GM18507 (cell line): ENCODE data around the gene USH1C.

Source experiments
- DNase-seq: peaks from one replicate; pipeline ENCODE4 v3.0.0; 2011; ENCODE audit warnings: low read depth; ENCODE audit not compliant: insufficient read length; ENCODE audit errors: extremely low spot score
- FAIRE-seq: peaks from 2 replicates; lab custom pipeline; 2011; peaks lifted over from hg19 to GRCh38; lab: Jason Lieb, UNC

Gene USH1C

GRCh38 chr11:17452668-17453067 is 91.5 kb downstream of the USH1C start:
- no peak for DNase-seq

GRCh38 chr11:17449158-17449557 is 95.1 kb downstream of the USH1C start:
- FAIRE-seq (no peak), DNase-seq (no peak)

More at GRCh38 chr11:17452668-17453067, 91.5 kb downstream of the USH1C start:
- no peak for FAIRE-seq

DNA sequence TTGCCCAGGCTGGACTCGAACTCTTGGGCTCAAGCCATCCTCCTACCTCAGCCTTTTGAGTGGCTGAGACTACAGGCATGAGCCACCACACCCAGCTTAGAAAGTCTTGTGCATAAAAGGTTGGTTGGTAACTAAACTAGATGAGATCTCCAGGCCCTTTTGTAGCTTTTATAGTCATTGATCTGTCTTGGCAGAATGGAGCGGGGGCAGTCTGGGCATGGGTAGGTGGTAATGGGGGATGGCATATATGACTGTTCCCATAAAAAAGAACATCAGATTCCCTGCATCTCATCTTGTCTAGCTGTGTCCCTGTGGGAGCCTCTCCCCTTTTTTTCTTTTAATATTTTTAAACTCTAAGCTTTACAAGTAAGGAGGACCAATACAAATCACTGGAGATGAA is 97.7 kb downstream of the USH1C start:
- DNase-seq (no peak), FAIRE-seq (no peak)

GRCh38 chr11:17445240-17445795 is 98.9 kb downstream of the USH1C start:
- DNase-seq (no peak), FAIRE-seq (no peak)

GRCh38 chr11:17443926-17444690 is 100.1 kb downstream of the USH1C start:
- DNase-seq (no peak), FAIRE-seq (no peak)
